ENCODE results near the gene KCNA10.
A peak's percentile ranks its signal among the peaks of the same experiment; 100 is the strongest.

Gene KCNA10

GRCh38 chr1:110519125-110519810, at the start of gene KCNA10:
KCNA10 (minus strand) TSS chr1:110519175; CDS start chr1:110518787, 388 bp downstream.
- no peak for DNase-seq

GRCh38 chr1:110566836-110567235, 47.9 kb upstream of the KCNA10 start:
- no peak for DNase-seq

GRCh38 chr1:110565565-110565964, 46.6 kb upstream of the KCNA10 start:
- DNase-seq: peak in 11 of 14 donors; percentile 62 to 86 (median 79)

- no peak for DNase-seq
These were observed 44.1 kb upstream of the KCNA10 start for GRCh38 chr1:110563089-110563488.

- DNase-seq: no peak
These were observed 42.6 kb upstream of the KCNA10 start for GRCh38 chr1:110561596-110561995.

GRCh38 chr1:110559157-110559556, 40.2 kb upstream of the KCNA10 start:
- DNase-seq: no peak

GRCh38 chr1:110557481-110557880, 38.5 kb upstream of the KCNA10 start:
- no peak for DNase-seq

- peak in 13 of 14 donors; percentile 52 to 95 (median 86) for DNase-seq
These were observed 37.5 kb upstream of the KCNA10 start for GRCh38 chr1:110556471-110556807.

GRCh38 chr1:110555807-110556470, 37.0 kb upstream of the KCNA10 start:
- peak in 11 of 14 donors; percentile 52 to 95 (median 88) for DNase-seq

GRCh38 chr1:110554871-110555801, 36.2 kb upstream of the KCNA10 start:
- DNase-seq: peak in 12 of 14 donors; percentile 31 to 84 (median 66)

GRCh38 chr1:110551278-110551809, 32.4 kb upstream of the KCNA10 start:
- DNase-seq: no peak

GRCh38 chr1:110549831-110550230, 30.9 kb upstream of the KCNA10 start:
- DNase-seq: no peak

GRCh38 chr1:110548381-110548780, 29.4 kb upstream of the KCNA10 start:
- DNase-seq: peak in 1 of 14 donors; percentile 35

- DNase-seq: no peak
These were observed 28.0 kb upstream of the KCNA10 start for GRCh38 chr1:110547017-110547416.

GRCh38 chr1:110545492-110545891, 26.5 kb upstream of the KCNA10 start:
- DNase-seq: peak in 1 of 14 donors; percentile 19

GRCh38 chr1:110544753-110545152, 25.8 kb upstream of the KCNA10 start:
- no peak for DNase-seq

GRCh38 chr1:110542725-110543124, 23.8 kb upstream of the KCNA10 start:
- no peak for DNase-seq

- DNase-seq: peak in 2 of 14 donors; percentile 8 to 96
These were observed 23.0 kb upstream of the KCNA10 start for GRCh38 chr1:110541906-110542395.

GRCh38 chr1:110540891-110541685, 22.1 kb upstream of the KCNA10 start:
- DNase-seq: peak in 1 of 14 donors; percentile 58

GRCh38 chr1:110538921-110539320, 19.9 kb upstream of the KCNA10 start:
- DNase-seq: peak in 11 of 14 donors; percentile 5 to 100 (median 55)

- DNase-seq: peak in 12 of 14 donors; percentile 7 to 92 (median 46)
These were observed 19.1 kb upstream of the KCNA10 start for GRCh38 chr1:110538075-110538474.

All from C1 segment of cervical spinal cord (tissue), 14 donors.